ENCODE data around the gene AMIGO2.

AMIGO2 gene

DNA sequence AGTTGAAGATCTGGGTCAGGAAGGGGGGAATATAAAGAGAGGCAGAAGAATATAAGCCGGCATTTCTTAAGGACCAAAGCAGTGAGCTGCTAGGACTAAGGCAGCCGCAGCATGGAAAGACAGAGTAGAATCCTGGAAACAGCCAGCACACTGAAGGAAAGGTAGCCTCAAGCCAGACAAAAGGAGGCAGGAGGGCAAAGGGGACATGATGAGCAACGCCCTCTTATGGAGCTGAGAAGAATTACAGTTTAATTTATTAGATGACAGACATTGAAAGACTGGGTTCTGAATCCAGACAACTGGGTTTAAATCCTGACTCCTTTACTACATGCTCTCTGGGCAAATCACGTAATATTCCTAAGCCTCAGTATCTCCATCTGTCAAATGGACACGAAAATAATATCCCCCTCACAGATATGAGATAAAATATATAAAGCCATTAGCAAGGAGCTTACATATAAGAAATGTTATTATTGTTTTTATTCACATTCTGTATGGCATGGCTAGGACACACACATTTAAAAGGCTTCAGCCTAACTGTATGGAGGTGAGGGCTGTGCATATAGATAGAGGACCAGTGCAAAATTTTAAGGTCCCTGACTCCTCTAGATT is 8.4 kb downstream of the AMIGO2 start:
- POLR2A ChIA-PET, result interaction anchor here (1.1 kb wide), 1 partner anchor 9 kb away, joined by 3 read pairs; the partner anchor contains the start of gene AMIGO2
- H3K9me3 ChIP-seq (ENCODE audit: control insufficient read depth, insufficient read depth, low read depth, low read length), result no peaks in the 10 kb centered on the region
- TF ChIP-seq, protein P1, sequence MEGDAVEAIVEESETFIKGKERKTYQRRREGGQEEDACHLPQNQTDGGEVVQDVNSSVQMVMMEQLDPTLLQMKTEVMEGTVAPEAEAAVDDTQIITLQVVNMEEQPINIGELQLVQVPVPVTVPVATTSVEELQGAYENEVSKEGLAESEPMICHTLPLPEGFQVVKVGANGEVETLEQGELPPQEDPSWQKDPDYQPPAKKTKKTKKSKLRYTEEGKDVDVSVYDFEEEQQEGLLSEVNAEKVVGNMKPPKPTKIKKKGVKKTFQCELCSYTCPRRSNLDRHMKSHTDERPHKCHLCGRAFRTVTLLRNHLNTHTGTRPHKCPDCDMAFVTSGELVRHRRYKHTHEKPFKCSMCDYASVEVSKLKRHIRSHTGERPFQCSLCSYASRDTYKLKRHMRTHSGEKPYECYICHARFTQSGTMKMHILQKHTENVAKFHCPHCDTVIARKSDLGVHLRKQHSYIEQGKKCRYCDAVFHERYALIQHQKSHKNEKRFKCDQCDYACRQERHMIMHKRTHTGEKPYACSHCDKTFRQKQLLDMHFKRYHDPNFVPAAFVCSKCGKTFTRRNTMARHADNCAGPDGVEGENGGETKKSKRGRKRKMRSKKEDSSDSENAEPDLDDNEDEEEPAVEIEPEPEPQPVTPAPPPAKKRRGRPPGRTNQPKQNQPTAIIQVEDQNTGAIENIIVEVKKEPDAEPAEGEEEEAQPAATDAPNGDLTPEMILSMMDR (tag by site-specific recombination; IDR thresholded peaks at IDR 0.05), result 0 out of 2 replicates have a peak, but pooled peaks have one; percentile 5
- no peak for TF ChIP-seq ZNF302 (tag by site-specific recombination; IDR thresholded peaks at IDR 0.05; ENCODE audit: low read depth)
- 0 out of 2 replicates have a peak, but pooled peaks have one; percentile 17 for TF ChIP-seq ZNF366 (tag by site-specific recombination; conservative IDR thresholded peaks at IDR 0.05)
- H3K27ac ChIP-seq (ENCODE audit: extremely low read depth, low read depth, low read length), result no peak overlapping the region
- no peak overlapping the region for H3K4me3 ChIP-seq (ENCODE audit: low read depth, low read length)
- H3K4me1 ChIP-seq (ENCODE audit: control insufficient read depth, insufficient read depth, low read length), result no peaks in the 10 kb centered on the region
- CTCF ChIA-PET, result interaction anchor here (0.6 to 5.4 kb wide), 29 partner anchors 8 to 618 kb away, joined by 3 to 27 read pairs (median 4); partner anchors contain the start of genes AMIGO2 and PCED1B
- no peaks in the 10 kb centered on the region for H3K36me3 ChIP-seq (ENCODE audit: control insufficient read depth in 2 of 2, insufficient read depth in 1 of 2, low read length in 2 of 2)

DNA sequence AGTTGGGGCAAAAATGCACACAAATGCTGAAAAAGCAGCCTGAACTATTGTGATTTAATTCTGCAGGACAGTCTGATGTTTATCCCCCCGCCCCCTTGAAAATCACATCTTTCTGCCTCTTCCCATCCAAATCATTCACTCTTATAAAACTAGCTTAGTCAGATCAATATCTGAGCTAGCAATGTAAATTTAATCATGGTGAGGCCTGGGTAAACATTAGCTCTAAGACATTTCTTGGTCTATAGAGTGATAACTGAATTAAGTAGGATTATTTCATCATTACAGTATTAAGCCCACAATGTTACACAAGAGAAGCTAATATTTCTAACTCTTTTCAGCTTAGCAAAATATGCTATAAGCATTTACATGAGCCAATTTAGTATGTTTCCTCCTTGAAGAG is 9.4 kb downstream of the AMIGO2 start:
- no peak overlapping the region for H3K27ac ChIP-seq (ENCODE audit: extremely low read depth, low read depth, low read length)
- no peaks in the 10 kb centered on the region for H3K9me3 ChIP-seq (ENCODE audit: control insufficient read depth, insufficient read depth, low read depth, low read length)
- H3K4me1 ChIP-seq (ENCODE audit: control insufficient read depth, insufficient read depth, low read length), result no peaks in the 10 kb centered on the region
- ChIA-PET POLR2A (interaction anchor here (0.6 to 1.1 kb wide), 2 partner anchors 10 to 16 kb away, joined by 3 to 9 read pairs; partner anchors contain the start of gene AMIGO2), CTCF (interaction anchor here (0.5 to 5.4 kb wide), 17 partner anchors 9 to 1021 kb away, joined by 3 to 27 read pairs (median 6); partner anchors contain the start of genes AMIGO2 and PCED1B)
- H3K36me3 ChIP-seq (ENCODE audit: control insufficient read depth in 2 of 2, insufficient read depth in 1 of 2, low read length in 2 of 2), result no peaks in the 10 kb centered on the region
- TF ChIP-seq ZNF561 (tag by site-specific recombination; IDR thresholded peaks at IDR 0.05; ENCODE audit: borderline replicate concordance) (no peak), ZNF843 (tag by site-specific recombination; IDR thresholded peaks at IDR 0.05) (no peak), ZNF202 (tag by site-specific recombination; IDR thresholded peaks at IDR 0.05; ENCODE audit: borderline replicate concordance) (no peak), ZNF24 (tag by site-specific recombination; IDR thresholded peaks at IDR 0.05) (no peak), ZNF660 (tag by site-specific recombination; IDR thresholded peaks at IDR 0.05) (no peak), ZNF366 (tag by site-specific recombination; conservative IDR thresholded peaks at IDR 0.05) (no peak)
- TF ChIP-seq, protein P2, sequence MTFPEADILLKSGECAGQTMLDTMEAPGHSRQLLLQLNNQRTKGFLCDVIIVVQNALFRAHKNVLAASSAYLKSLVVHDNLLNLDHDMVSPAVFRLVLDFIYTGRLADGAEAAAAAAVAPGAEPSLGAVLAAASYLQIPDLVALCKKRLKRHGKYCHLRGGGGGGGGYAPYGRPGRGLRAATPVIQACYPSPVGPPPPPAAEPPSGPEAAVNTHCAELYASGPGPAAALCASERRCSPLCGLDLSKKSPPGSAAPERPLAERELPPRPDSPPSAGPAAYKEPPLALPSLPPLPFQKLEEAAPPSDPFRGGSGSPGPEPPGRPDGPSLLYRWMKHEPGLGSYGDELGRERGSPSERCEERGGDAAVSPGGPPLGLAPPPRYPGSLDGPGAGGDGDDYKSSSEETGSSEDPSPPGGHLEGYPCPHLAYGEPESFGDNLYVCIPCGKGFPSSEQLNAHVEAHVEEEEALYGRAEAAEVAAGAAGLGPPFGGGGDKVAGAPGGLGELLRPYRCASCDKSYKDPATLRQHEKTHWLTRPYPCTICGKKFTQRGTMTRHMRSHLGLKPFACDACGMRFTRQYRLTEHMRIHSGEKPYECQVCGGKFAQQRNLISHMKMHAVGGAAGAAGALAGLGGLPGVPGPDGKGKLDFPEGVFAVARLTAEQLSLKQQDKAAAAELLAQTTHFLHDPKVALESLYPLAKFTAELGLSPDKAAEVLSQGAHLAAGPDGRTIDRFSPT (tag by site-specific recombination; IDR thresholded peaks at IDR 0.05), result no peak
- TF ChIP-seq, protein P3, sequence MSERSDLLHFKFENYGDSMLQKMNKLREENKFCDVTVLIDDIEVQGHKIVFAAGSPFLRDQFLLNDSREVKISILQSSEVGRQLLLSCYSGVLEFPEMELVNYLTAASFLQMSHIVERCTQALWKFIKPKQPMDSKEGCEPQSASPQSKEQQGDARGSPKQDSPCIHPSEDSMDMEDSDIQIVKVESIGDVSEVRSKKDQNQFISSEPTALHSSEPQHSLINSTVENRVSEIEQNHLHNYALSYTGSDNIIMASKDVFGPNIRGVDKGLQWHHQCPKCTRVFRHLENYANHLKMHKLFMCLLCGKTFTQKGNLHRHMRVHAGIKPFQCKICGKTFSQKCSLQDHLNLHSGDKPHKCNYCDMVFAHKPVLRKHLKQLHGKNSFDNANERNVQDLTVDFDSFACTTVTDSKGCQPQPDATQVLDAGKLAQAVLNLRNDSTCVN (tag by site-specific recombination; optimal IDR thresholded peaks at IDR 0.05), result no peak
- no peak overlapping the region for H3K4me3 ChIP-seq (ENCODE audit: low read depth, low read length)

DNA sequence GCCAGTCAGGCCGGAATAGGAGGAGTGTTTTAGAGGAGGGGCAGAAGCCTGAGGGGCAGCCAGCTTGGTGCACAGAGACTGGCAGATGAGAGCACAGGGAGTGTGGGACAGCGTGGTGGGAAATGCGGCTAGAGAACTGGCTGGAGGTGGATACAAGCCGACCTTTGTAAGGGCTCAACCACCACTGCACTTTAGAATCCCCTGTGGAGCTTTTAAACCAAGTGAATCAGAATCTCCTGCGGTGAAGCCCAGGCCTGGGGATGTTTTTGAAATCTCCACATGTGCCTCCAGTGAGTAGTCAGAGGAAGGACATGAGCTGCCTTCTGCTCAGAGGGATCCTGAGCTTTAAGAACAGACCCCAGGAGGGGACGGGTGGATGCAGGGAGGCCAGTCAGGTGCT is 11.2 kb downstream of the AMIGO2 start:
- no peaks in the 10 kb centered on the region for H3K4me1 ChIP-seq (ENCODE audit: control insufficient read depth, insufficient read depth, low read length)
- ChIA-PET POLR2A (interaction anchor here (0.6 kb wide), 1 partner anchor 712 kb away, joined by 4 read pairs; no protein-coding TSS in a partner anchor), CTCF (interaction anchor here (1.9 to 5.4 kb wide), 3 partner anchors 11 to 36 kb away, joined by 4 to 27 read pairs (median 10); partner anchors contain the start of genes AMIGO2 and PCED1B)
- H3K9me3 ChIP-seq (ENCODE audit: control insufficient read depth, insufficient read depth, low read depth, low read length), result no peaks in the 10 kb centered on the region
- H3K27ac ChIP-seq (ENCODE audit: extremely low read depth, low read depth, low read length), result no peak overlapping the region
- H3K36me3 ChIP-seq (ENCODE audit: control insufficient read depth in 2 of 2, insufficient read depth in 1 of 2, low read length in 2 of 2), result no peaks in the 10 kb centered on the region
- no peak overlapping the region for H3K4me3 ChIP-seq (ENCODE audit: low read depth, low read length)
- TF ChIP-seq ZIC2 (tag by site-specific recombination; IDR thresholded peaks at IDR 0.05) (peak; percentile 92), ZNF501 (tag by site-specific recombination; IDR thresholded peaks at IDR 0.05) (no peak), ZNF133 (tag by site-specific recombination; IDR thresholded peaks at IDR 0.05) (no peak), ZFP37 (tag by site-specific recombination; IDR thresholded peaks at IDR 0.05) (no peak), GLIS1 (tag by site-specific recombination; IDR thresholded peaks at IDR 0.05) (peak; percentile 97)

Measured in HEK293 (cell line).